ENCODE measurements around the gene MPG.
A peak's percentile ranks its signal among the peaks of the same experiment; 100 is the strongest.

DNA sequence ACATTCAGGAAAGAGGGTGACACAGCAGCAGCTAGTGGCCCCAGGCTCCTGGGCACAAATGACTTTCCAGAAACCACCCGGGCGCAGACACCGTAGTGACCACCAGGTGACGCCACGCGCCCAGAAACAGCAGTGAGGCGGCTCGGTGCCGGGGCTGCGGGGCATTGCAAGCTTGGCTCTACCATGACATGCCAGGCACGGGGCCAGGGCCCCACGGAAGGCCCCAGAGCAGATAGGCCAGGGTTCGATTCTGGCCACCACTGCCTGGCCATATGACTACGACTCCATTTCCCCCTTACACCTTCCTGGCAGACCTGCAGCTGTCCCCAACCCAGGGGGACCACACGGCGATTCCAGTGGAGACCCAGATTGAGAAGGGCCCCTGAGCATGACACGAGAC lies 12.3 kb upstream of the MPG start:
- TF ChIP-seq, protein P1, sequence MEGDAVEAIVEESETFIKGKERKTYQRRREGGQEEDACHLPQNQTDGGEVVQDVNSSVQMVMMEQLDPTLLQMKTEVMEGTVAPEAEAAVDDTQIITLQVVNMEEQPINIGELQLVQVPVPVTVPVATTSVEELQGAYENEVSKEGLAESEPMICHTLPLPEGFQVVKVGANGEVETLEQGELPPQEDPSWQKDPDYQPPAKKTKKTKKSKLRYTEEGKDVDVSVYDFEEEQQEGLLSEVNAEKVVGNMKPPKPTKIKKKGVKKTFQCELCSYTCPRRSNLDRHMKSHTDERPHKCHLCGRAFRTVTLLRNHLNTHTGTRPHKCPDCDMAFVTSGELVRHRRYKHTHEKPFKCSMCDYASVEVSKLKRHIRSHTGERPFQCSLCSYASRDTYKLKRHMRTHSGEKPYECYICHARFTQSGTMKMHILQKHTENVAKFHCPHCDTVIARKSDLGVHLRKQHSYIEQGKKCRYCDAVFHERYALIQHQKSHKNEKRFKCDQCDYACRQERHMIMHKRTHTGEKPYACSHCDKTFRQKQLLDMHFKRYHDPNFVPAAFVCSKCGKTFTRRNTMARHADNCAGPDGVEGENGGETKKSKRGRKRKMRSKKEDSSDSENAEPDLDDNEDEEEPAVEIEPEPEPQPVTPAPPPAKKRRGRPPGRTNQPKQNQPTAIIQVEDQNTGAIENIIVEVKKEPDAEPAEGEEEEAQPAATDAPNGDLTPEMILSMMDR (IDR thresholded peaks at IDR 0.05 in 4 of 5, conservative IDR thresholded peaks at IDR 0.05 in 1 of 5): peak; percentile 98 to 99 (median 99)
- TF ChIP-seq POLR2A (IDR thresholded peaks at IDR 0.05): no peak
